K562 (cell line): ENCODE results near the gene TTC8. TPM values are rescaled to one million over a fixed set of nuclear protein-coding genes. Genes with fewer than 3 reads are reported as not detected.

ENCODE experiments used
- ATAC-seq: fragments of 200-7000 bp; cut with Tn5 transposase; 3 replicates; pipeline ENCODE4 v1.9.1; 2020; ENCODE audit warnings: moderate library complexity
- BruUV-seq: library from RNA; stranded (reverse); fragments of 400-500 nt; replicated peaks from 2 replicates; lab custom pipeline; 2021; lab: Mats Ljungman, UMichigan
- CTCF ChIA-PET: fragments of 300-600 bp; formaldehyde crosslinking; extraction: SDS; loops from one replicate; lab custom pipeline; 2021; ENCODE audit warnings: low intra/inter-chr PET ratio; lab: Yijun Ruan, JAX
- POLR2A ChIA-PET: fragments of 300-600, 350-650 bp; sonication (Branson Sonifier 250); formaldehyde crosslinking; extraction: SDS; loops from one replicate; lab custom pipeline; 2021; ENCODE audit warnings: antibody characterized with exemption, inconsistent platforms; lab: Yijun Ruan, JAX
- DNase-seq, 4 experiments: peaks; one replicate each; pipeline versions ENCODE4 v3.0.0 to v3.0.0-alpha.2; 2011 to 2018; ENCODE audit warnings: low spot score in 3 of 4, mixed read lengths in 3 of 4; ENCODE audit errors: extremely low read depth in 1 of 4
- FAIRE-seq: peaks from 2 replicates; lab custom pipeline; 2011; peaks lifted over from hg19 to GRCh38; lab: Jason Lieb, UNC
- H2AFZ ChIP-seq: 2 replicates; pipeline ENCODE4 v1.6.0; 2011; ENCODE audit warnings: low read depth, low read length, control low read depth, inconsistent platforms
- H3K27ac ChIP-seq: fragments of 200-600 bp; 3 replicates; pipeline ENCODE4 v1.8.0; 2011; ENCODE audit warnings: low read depth, mild to moderate bottlenecking, control low read depth, inconsistent platforms, low read length, moderate library complexity, mixed read lengths; ENCODE audit errors: extremely low read depth
- H3K27me3 ChIP-seq, 2 experiments: fragments of 300-600 bp in 1 of 2; 2 replicates in 1 of 2; 3 replicates in 1 of 2; pipeline versions ENCODE4 v1.6.0 to v1.8.0; 2011; ENCODE audit warnings: inconsistent platforms in 2 of 2, low read length in 2 of 2, mild to moderate bottlenecking in 1 of 2, mixed read lengths in 1 of 2, moderate library complexity in 1 of 2; ENCODE audit not compliant: control insufficient read depth in 2 of 2, insufficient read depth in 2 of 2
- H3K36me3 ChIP-seq: fragments of 300-600 bp; 3 replicates; pipeline ENCODE4 v1.8.0; 2011; ENCODE audit warnings: mild to moderate bottlenecking, low read length, inconsistent platforms; ENCODE audit not compliant: control insufficient read depth, insufficient read depth
- H3K4me1 ChIP-seq, 2 experiments: fragments of 200-600 bp in 1 of 2; replicated peaks in 1 of 2; 2 replicates in 1 of 2; 3 replicates in 1 of 2; pipeline versions ENCODE4 v1.5.1 to v1.8.0; 2011; ENCODE audit warnings: inconsistent platforms in 2 of 2, low read length in 2 of 2, mild to moderate bottlenecking in 1 of 2, mixed read lengths in 1 of 2, moderate library complexity in 1 of 2; ENCODE audit not compliant: control insufficient read depth in 2 of 2, insufficient read depth in 2 of 2
- H3K4me2 ChIP-seq: 2 replicates; pipeline ENCODE4 v1.6.1; 2011; ENCODE audit warnings: low read length, control low read depth, inconsistent platforms, mixed read lengths; ENCODE audit not compliant: insufficient read depth
- H3K4me3 ChIP-seq: fragments of 200-600 bp; sonication (generic), shearing (Covaris generic); 2 replicates; pipeline ENCODE4 v1.5.1; 2016; ENCODE audit warnings: control low read depth, inconsistent platforms
- H3K79me2 ChIP-seq: fragments of 200-600 bp; 3 replicates; pipeline ENCODE4 v1.8.0; 2011; ENCODE audit warnings: low read length, inconsistent platforms; ENCODE audit not compliant: control insufficient read depth, insufficient read depth
- H3K9ac ChIP-seq, 2 experiments: 2 replicates each; pipeline versions ENCODE4 v1.6.0 to v1.6.1; 2011; ENCODE audit warnings: low read depth in 2 of 2, low read length in 2 of 2, control low read depth in 1 of 2, inconsistent platforms in 1 of 2, mild to moderate bottlenecking in 1 of 2, mixed read lengths in 1 of 2; ENCODE audit not compliant: insufficient read depth in 1 of 2
- H3K9me1 ChIP-seq: one replicate; pipeline ENCODE4 v1.6.0; 2011; ENCODE audit warnings: inconsistent platforms, mild to moderate bottlenecking, low read length, moderate library complexity; ENCODE audit not compliant: control insufficient read depth, insufficient read depth
- H3K9me3 ChIP-seq: replicated peaks from 2 replicates; pipeline ENCODE4 v1.5.1; 2011; ENCODE audit warnings: low read depth, low read length, inconsistent platforms; ENCODE audit not compliant: control insufficient read depth, insufficient read depth
- H4K20me1 ChIP-seq: replicated peaks from 2 replicates; pipeline ENCODE4 v1.6.1; 2011; ENCODE audit warnings: low read length, inconsistent platforms, mixed read lengths; ENCODE audit not compliant: control insufficient read depth, insufficient read depth
- ASH1L ChIP-seq: fragments of 450-650 bp; IDR thresholded peaks from 2 replicates; pipeline ENCODE4 v1.6.1; 2018; ENCODE audit warnings: borderline replicate concordance, mild to moderate bottlenecking, low read depth; ENCODE audit not compliant: partially characterized antibody
- IRF2 ChIP-seq: sonication (generic); formaldehyde crosslinking; IDR thresholded peaks from 2 replicates; pipeline ENCODE4 v1.8.1; 2022; ENCODE audit warnings: mild to moderate bottlenecking, missing genetic modification reagents
- NFE2L1 ChIP-seq: fragments of 450-650 bp; IDR thresholded peaks from 2 replicates; pipeline ENCODE4 v1.6.1; 2016; ENCODE audit warnings: missing genetic modification characterization, low read depth, mild to moderate bottlenecking, missing compliant biosample characterization, moderate library complexity, borderline replicate concordance
- NR2F6 ChIP-seq: fragments of 450-650 bp; formaldehyde crosslinking; IDR thresholded peaks from 2 replicates; pipeline ENCODE4 v1.4.0; 2020; ENCODE audit warnings: mild to moderate bottlenecking
- POLR2H ChIP-seq: IDR thresholded peaks from 2 replicates; pipeline ENCODE4 v1.6.1; 2016; ENCODE audit warnings: missing genetic modification characterization, low read depth, mild to moderate bottlenecking, control low read depth, missing compliant biosample characterization, moderate library complexity
- ZNF134 ChIP-seq: fragments of 250-450 bp; sonication (Bioruptor Pico); conservative IDR thresholded peaks from 2 replicates; pipeline ENCODE4 v1.4.0; 2020
- ZNF398 ChIP-seq: fragments of 250-450 bp; sonication (Bioruptor Pico); IDR thresholded peaks from 2 replicates; pipeline ENCODE4 v1.8.0; 2021; ENCODE audit warnings: moderate library complexity, mild to moderate bottlenecking, inconsistent platforms
- WGBS: fragments of 100-300 bp; shearing (Covaris generic); methylation state at CpG from one replicate; pipeline ENCODE4 v1.1.6; 2016; ENCODE audit warnings: low coverage, mixed read lengths; ENCODE audit not compliant: insufficient coverage; ENCODE audit errors: missing lambda C conversion rate; 5-methylcytosine and 5-hydroxymethylcytosine counted together
- in situ Hi-C: fragments of 300-500 bp; cut with MboI; formaldehyde crosslinking; loops from 4 replicates; pipeline ENCODE4 v1.15.0; 2018; ENCODE audit warnings: inconsistent platforms, mixed read lengths
- intact Hi-C: fragments of 100-400 bp; cut with micrococcal nuclease; formaldehyde crosslinking; loops from 2 replicates; pipeline ENCODE4 v1.14.2; 2022
- polyA plus RNA-seq, 8 experiments: library from polyadenylated mRNA; depleted of rRNA in 4 of 8; stranded (reverse) in 5 of 8; unstranded in 3 of 8; fragments of >200 nt; fragmentation: Nextera tagmentation in 2 of 8; fragmentation: Illumina TruSeq in 1 of 8; extraction: Ambion mirVana in 2 of 8; extraction: Trizol in 1 of 8; gene quantifications; 2 replicates each; pipeline versions ENCODE4 v1.2.1 to v1.2.3, GENCODE V29; 2011 to 2014; ENCODE audit warnings: inconsistent platforms in 1 of 8, missing spikeins in 1 of 8
- total RNA-seq, 7 experiments: library from RNA; depleted of rRNA in 6 of 7; stranded (reverse); fragments of >200 nt in 6 of 7; fragmentation: Illumina TruSeq in 2 of 7; extraction: Trizol in 2 of 7; gene quantifications; 2 replicates each; pipeline versions ENCODE4 v1.2.1 to v1.2.3, GENCODE V29; 2011 to 2021; ENCODE audit warnings: low replicate concordance in 1 of 7
- TF ChIP-seq, protein P1 (sequence below): fragments of 450-650 bp; IDR thresholded peaks from 2 replicates; pipeline ENCODE4 v1.6.1; 2018; ENCODE audit not compliant: partially characterized antibody
- TF ChIP-seq, protein P2 (sequence below): fragments of 450-650 bp; formaldehyde crosslinking; conservative IDR thresholded peaks from 2 replicates; pipeline ENCODE4 v1.4.0; 2022; ENCODE audit warnings: mild to moderate bottlenecking, missing genetic modification characterization

Gene TTC8
- total and polyA plus RNA-seq, 9 of the 15 experiments (the other 6 are each of a cell fraction or from before 2014, with no cell fraction given) = 7.3 to 22.7 (median 9.6) TPM

GRCh38 chr14:88864198-88864597, 39.7 kb downstream of the TTC8 start:
- 82% methylated on average over 1 of the region's 1 CpG for WGBS
- POLR2A ChIA-PET = no interaction called here

DNA sequence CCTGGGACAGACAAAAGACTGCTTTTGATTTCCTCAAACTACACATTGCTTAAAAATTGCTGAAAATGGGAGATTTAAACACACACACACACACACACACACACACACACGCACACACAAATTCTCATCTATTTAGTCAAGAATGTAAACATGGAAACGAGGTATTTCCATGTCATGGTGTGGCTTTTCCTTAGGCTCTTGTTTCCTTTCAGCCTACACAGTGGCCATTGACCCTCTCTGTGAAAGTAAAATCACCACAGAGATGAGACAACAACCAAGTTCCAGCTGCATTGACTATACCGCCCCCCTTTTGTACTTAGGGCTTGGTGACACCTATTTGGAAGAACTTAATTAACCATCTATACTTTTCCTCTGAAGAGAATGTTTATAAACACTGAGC, 41.9 kb downstream of the TTC8 start:
- H3K9ac ChIP-seq = no peak overlapping the region
- in situ Hi-C loops (no loop called here), intact Hi-C loops (loop anchor here (5.0 kb wide), 1 partner anchor 146 kb away; no protein-coding TSS in a partner anchor)
- H3K36me3 ChIP-seq = no peaks in the 10 kb centered on the region
- DNase-seq (no peak), FAIRE-seq (no peak), ATAC-seq (no peak)
- WGBS = 55% methylated on average over 3 of the region's 3 CpGs
- no peaks in the 10 kb centered on the region for H3K4me1 ChIP-seq
- no peak overlapping the region for H3K27ac ChIP-seq
- no peak overlapping the region for H3K4me2 ChIP-seq
- H4K20me1 ChIP-seq = no peaks in the 10 kb centered on the region
- no TSS peak for BruUV-seq
- H2AFZ ChIP-seq = no peak overlapping the region
- no peaks in the 10 kb centered on the region for H3K27me3 ChIP-seq
- CTCF ChIA-PET = no interaction called here
- H3K4me3 ChIP-seq = no peak overlapping the region
- no peaks in the 10 kb centered on the region for H3K9me3 ChIP-seq
- H3K9me1 ChIP-seq = no peaks in the 10 kb centered on the region
- POLR2A ChIA-PET = no interaction called here
- H3K79me2 ChIP-seq = no peaks in the 10 kb centered on the region
- TF ChIP-seq ASH1L (no peak), POLR2H (tag) (no peak), ZNF398 (CRISPR knock-in tag) (no peak), ZNF134 (CRISPR knock-in tag) (no peak), NR2F6 (CRISPR knock-in tag) (no peak), NFE2L1 (tag) (no peak)
- TF ChIP-seq, protein P1, sequence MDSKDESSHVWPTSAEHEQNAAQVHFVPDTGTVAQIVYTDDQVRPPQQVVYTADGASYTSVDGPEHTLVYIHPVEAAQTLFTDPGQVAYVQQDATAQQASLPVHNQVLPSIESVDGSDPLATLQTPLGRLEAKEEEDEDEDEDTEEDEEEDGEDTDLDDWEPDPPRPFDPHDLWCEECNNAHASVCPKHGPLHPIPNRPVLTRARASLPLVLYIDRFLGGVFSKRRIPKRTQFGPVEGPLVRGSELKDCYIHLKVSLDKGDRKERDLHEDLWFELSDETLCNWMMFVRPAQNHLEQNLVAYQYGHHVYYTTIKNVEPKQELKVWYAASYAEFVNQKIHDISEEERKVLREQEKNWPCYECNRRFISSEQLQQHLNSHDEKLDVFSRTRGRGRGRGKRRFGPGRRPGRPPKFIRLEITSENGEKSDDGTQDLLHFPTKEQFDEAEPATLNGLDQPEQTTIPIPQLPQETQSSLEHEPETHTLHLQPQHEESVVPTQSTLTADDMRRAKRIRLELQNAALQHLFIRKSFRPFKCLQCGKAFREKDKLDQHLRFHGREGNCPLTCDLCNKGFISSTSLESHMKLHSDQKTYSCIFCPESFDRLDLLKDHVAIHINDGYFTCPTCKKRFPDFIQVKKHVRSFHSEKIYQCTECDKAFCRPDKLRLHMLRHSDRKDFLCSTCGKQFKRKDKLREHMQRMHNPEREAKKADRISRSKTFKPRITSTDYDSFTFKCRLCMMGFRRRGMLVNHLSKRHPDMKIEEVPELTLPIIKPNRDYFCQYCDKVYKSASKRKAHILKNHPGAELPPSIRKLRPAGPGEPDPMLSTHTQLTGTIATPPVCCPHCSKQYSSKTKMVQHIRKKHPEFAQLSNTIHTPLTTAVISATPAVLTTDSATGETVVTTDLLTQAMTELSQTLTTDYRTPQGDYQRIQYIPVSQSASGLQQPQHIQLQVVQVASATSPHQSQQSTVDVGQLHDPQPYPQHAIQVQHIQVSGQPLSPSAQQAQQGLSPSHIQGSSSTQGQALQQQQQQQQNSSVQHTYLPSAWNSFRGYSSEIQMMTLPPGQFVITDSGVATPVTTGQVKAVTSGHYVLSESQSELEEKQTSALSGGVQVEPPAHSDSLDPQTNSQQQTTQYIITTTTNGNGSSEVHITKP = no peak
- TF ChIP-seq, protein P2, sequence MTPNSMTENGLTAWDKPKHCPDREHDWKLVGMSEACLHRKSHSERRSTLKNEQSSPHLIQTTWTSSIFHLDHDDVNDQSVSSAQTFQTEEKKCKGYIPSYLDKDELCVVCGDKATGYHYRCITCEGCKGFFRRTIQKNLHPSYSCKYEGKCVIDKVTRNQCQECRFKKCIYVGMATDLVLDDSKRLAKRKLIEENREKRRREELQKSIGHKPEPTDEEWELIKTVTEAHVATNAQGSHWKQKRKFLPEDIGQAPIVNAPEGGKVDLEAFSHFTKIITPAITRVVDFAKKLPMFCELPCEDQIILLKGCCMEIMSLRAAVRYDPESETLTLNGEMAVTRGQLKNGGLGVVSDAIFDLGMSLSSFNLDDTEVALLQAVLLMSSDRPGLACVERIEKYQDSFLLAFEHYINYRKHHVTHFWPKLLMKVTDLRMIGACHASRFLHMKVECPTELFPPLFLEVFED = no peak

More at GRCh38 chr14:88864198-88864597, 39.7 kb downstream of the TTC8 start:
- no peak for FAIRE-seq
- in situ Hi-C loops (no loop called here), intact Hi-C loops (no loop called here)
- no peak overlapping the region for H3K4me2 ChIP-seq
- no peak for DNase-seq
- no TSS peak for BruUV-seq
- H3K9ac ChIP-seq = no peak overlapping the region
- no peaks in the 10 kb centered on the region for H3K4me1 ChIP-seq
- H3K79me2 ChIP-seq = no peaks in the 10 kb centered on the region
- H3K36me3 ChIP-seq = no peaks in the 10 kb centered on the region
- H3K4me3 ChIP-seq = no peak overlapping the region
- no peaks in the 10 kb centered on the region for H3K9me3 ChIP-seq
- no peaks in the 10 kb centered on the region for H3K27me3 ChIP-seq
- H3K9me1 ChIP-seq = no peaks in the 10 kb centered on the region
- ATAC-seq = no peak
- no peak for TF ChIP-seq IRF2 (CRISPR knock-in tag)
- H2AFZ ChIP-seq = no peak overlapping the region
- no peak overlapping the region for H3K27ac ChIP-seq
- CTCF ChIA-PET = no interaction called here
- no peaks in the 10 kb centered on the region for H4K20me1 ChIP-seq
